LHCN-M2 (cell line): Measurements from ENCODE around the gene ARL16. TPM values are rescaled to one million over a fixed set of nuclear protein-coding genes. Genes with fewer than 3 reads are reported as not detected.

Experiments used
- DNase-seq: peaks from one replicate; pipeline ENCODE4 v3.0.0-alpha.2; 2012; ENCODE audit warnings: low read depth
- total RNA-seq: library from RNA; depleted of rRNA; stranded (reverse); fragments of >200 nt; gene quantifications from 2 replicates; pipeline ENCODE4 v1.2.3, GENCODE V29; 2014

The ARL16 gene
- total RNA-seq, 1 experiment from 2014 or later = 39.6 TPM

GRCh38 chr17:81672954-81673353 is 10.6 kb downstream of the ARL16 start:
- no peak for DNase-seq

- DNase-seq = no peak
Measured at GRCh38 chr17:81672504-81672903, 11.1 kb downstream of the ARL16 start.

- no peak for DNase-seq
Measured at GRCh38 chr17:81667754-81668153, 15.8 kb downstream of the ARL16 start.

GRCh38 chr17:81666342-81667191 is 17.0 kb downstream of the ARL16 start, which contains the start of the genes CCDC137 and OXLD1:
Gene CCDC137 (plus strand): TSS chr17:81666737. CDS start chr17:81666767, 30 bp downstream.
Gene OXLD1 (minus strand): TSS chr17:81666605. CDS start chr17:81666577, 28 bp downstream.
- DNase-seq = peak; percentile 92

GRCh38 chr17:81666092-81666341 is 17.6 kb downstream of the ARL16 start:
- no peak for DNase-seq

- peak; percentile 26 for DNase-seq
Measured at GRCh38 chr17:81665205-81666091, 18.1 kb downstream of the ARL16 start.

GRCh38 chr17:81664051-81664470 is 19.5 kb downstream of the ARL16 start:
- no peak for DNase-seq

GRCh38 chr17:81662002-81662401 is 21.6 kb downstream of the ARL16 start:
- DNase-seq = no peak

GRCh38 chr17:81660441-81660840 is 23.2 kb downstream of the ARL16 start:
- DNase-seq = no peak

GRCh38 chr17:81659038-81659437 is 24.6 kb downstream of the ARL16 start:
- DNase-seq = no peak

GRCh38 chr17:81656835-81657234 is 26.8 kb downstream of the ARL16 start:
- DNase-seq = no peak

GRCh38 chr17:81656118-81656743 is 27.4 kb downstream of the ARL16 start, which contains the start of gene PDE6G:
Gene PDE6G (minus strand): TSS chr17:81656542. CDS start chr17:81653305, 3,237 bp downstream.
- DNase-seq = no peak

GRCh38 chr17:81655378-81656117 is 28.0 kb downstream of the ARL16 start:
- no peak for DNase-seq

GRCh38 chr17:81652906-81653771 is 30.5 kb downstream of the ARL16 start:
- no peak for DNase-seq

- peak; percentile 84 for DNase-seq
Measured at GRCh38 chr17:81651692-81652091, 31.9 kb downstream of the ARL16 start.

GRCh38 chr17:81650951-81651350 is 32.6 kb downstream of the ARL16 start:
- DNase-seq = no peak

- no peak for DNase-seq
Measured at GRCh38 chr17:81648707-81649085, 34.9 kb downstream of the ARL16 start.

GRCh38 chr17:81648013-81648706 is 35.4 kb downstream of the ARL16 start:
- DNase-seq = no peak

GRCh38 chr17:81647640-81648012 is 36.0 kb downstream of the ARL16 start:
- no peak for DNase-seq
